H9 (cell line): ENCODE measurements around the gene ARPC1B. TPM values are rescaled to one million over a fixed set of nuclear protein-coding genes. Genes with fewer than 3 reads are reported as not detected.
A peak's percentile ranks its signal among the peaks of the same experiment; 100 is the strongest.

Experiments
- DNase-seq: peaks from one replicate; pipeline ENCODE4 v3.0.0-alpha.2; 2017
- H2AFZ ChIP-seq: one replicate; pipeline ENCODE4 v1.6.1; 2013; ENCODE audit warnings: mild to moderate bottlenecking, low read length, control low read depth, moderate library complexity
- H2AK5ac ChIP-seq: 2 replicates; pipeline ENCODE4 v1.6.1; 2013; ENCODE audit warnings: low read length, control low read depth, mixed read lengths; ENCODE audit not compliant: insufficient read length
- H2BK120ac ChIP-seq: one replicate; pipeline ENCODE4 v1.6.1; 2013; ENCODE audit warnings: low read depth, mild to moderate bottlenecking, low read length, control low read depth, inconsistent platforms; ENCODE audit not compliant: poor library complexity, severe bottlenecking
- H2BK12ac ChIP-seq: 2 replicates; pipeline ENCODE4 v1.6.1; 2013; ENCODE audit warnings: low read length, control low read depth, mixed read lengths, low read depth; ENCODE audit not compliant: insufficient read length
- H2BK15ac ChIP-seq: 2 replicates; pipeline ENCODE4 v1.6.1; 2013; ENCODE audit warnings: low read depth, low read length, control low read depth
- H2BK20ac ChIP-seq: one replicate; pipeline ENCODE4 v1.6.1; 2013; ENCODE audit warnings: low read depth, mild to moderate bottlenecking, low read length, control low read depth, inconsistent platforms; ENCODE audit not compliant: poor library complexity, severe bottlenecking
- H2BK5ac ChIP-seq: 2 replicates; pipeline ENCODE4 v1.6.1; 2013; ENCODE audit warnings: low read length, control low read depth, mixed read lengths; ENCODE audit not compliant: insufficient read length
- H3K14ac ChIP-seq: 2 replicates; pipeline ENCODE4 v1.6.1; 2013; ENCODE audit warnings: low read length, control low read depth; ENCODE audit not compliant: insufficient read depth
- H3K18ac ChIP-seq: 2 replicates; pipeline ENCODE4 v1.6.1; 2013; ENCODE audit warnings: low read depth, mild to moderate bottlenecking, mixed read lengths, low read length, control low read depth; ENCODE audit not compliant: insufficient read length
- H3K23ac ChIP-seq: 2 replicates; pipeline ENCODE4 v1.6.1; 2013; ENCODE audit warnings: low read length, control low read depth, mixed read lengths, low read depth; ENCODE audit not compliant: insufficient read length
- H3K23me2 ChIP-seq: 2 replicates; pipeline ENCODE4 v1.6.1; 2013; ENCODE audit warnings: low read depth, mild to moderate bottlenecking, mixed read lengths, low read length, control low read depth; ENCODE audit not compliant: insufficient read length, poor library complexity, severe bottlenecking
- H3K27ac ChIP-seq: 2 replicates; pipeline ENCODE4 v1.5.1; 2013; ENCODE audit warnings: low read length, control low read depth, mixed read lengths, low read depth; ENCODE audit not compliant: insufficient read length
- H3K27me3 ChIP-seq: 2 replicates; pipeline ENCODE4 v1.6.1; 2013; ENCODE audit warnings: low read length, control low read depth, inconsistent platforms; ENCODE audit not compliant: insufficient read depth
- H3K4ac ChIP-seq: 2 replicates; pipeline ENCODE4 v1.6.1; 2013; ENCODE audit warnings: low read depth, mild to moderate bottlenecking, control low read depth, inconsistent platforms, low read length, moderate library complexity
- H3K4me1 ChIP-seq: 2 replicates; pipeline ENCODE4 v1.6.1; 2013; ENCODE audit warnings: low read length, control low read depth, inconsistent platforms; ENCODE audit not compliant: insufficient read depth
- H3K4me2 ChIP-seq: 2 replicates; pipeline ENCODE4 v1.6.1; 2013; ENCODE audit warnings: low read length, control low read depth, mixed read lengths; ENCODE audit not compliant: insufficient read length, insufficient read depth
- H3K56ac ChIP-seq: 2 replicates; pipeline ENCODE4 v1.6.1; 2013; ENCODE audit warnings: low read depth, mild to moderate bottlenecking, mixed read lengths, low read length, control low read depth; ENCODE audit not compliant: insufficient read length
- H3K79me1 ChIP-seq: 2 replicates; pipeline ENCODE4 v1.6.1; 2013; ENCODE audit warnings: low read depth, mild to moderate bottlenecking, moderate library complexity, low read length, control low read depth, inconsistent platforms; ENCODE audit not compliant: insufficient read depth, poor library complexity, severe bottlenecking
- H3K79me2 ChIP-seq: 2 replicates; pipeline ENCODE4 v1.6.1; 2013; ENCODE audit warnings: low read length, control low read depth, inconsistent platforms; ENCODE audit not compliant: insufficient read depth
- H3K9ac ChIP-seq: 2 replicates; pipeline ENCODE4 v1.6.1; 2013; ENCODE audit warnings: low read length, control low read depth, mixed read lengths; ENCODE audit not compliant: insufficient read length; ENCODE audit errors: extremely low read depth
- H3K9me3 ChIP-seq: one replicate; pipeline ENCODE4 v1.6.1; 2013; ENCODE audit warnings: low read depth, low read length, inconsistent platforms; ENCODE audit not compliant: control insufficient read depth
- H3T11ph ChIP-seq: one replicate; pipeline ENCODE4 v1.6.1; 2013; ENCODE audit warnings: mild to moderate bottlenecking, low read length, control low read depth, inconsistent platforms
- H4K20me1 ChIP-seq: one replicate; pipeline ENCODE4 v1.6.1; 2013; ENCODE audit not compliant: control insufficient read depth, insufficient read length, insufficient read depth
- H4K5ac ChIP-seq: 2 replicates; pipeline ENCODE4 v1.6.1; 2013; ENCODE audit warnings: low read depth, mild to moderate bottlenecking, mixed read lengths, low read length, control low read depth; ENCODE audit not compliant: insufficient read length
- H4K8ac ChIP-seq: replicated peaks from 2 replicates; pipeline ENCODE4 v1.6.1; 2013; ENCODE audit warnings: low read length, control low read depth, mixed read lengths, low read depth; ENCODE audit not compliant: insufficient read length
- H4K91ac ChIP-seq: 2 replicates; pipeline ENCODE4 v1.6.1; 2013; ENCODE audit warnings: low read depth, mild to moderate bottlenecking, moderate library complexity, mixed read lengths, low read length, control low read depth; ENCODE audit not compliant: insufficient read length
- H3K27ac Mint-ChIP-seq, 3 experiments: 2 replicates in 2 of 3; 3 replicates in 1 of 3; pipeline ENCODE4 v1.8.0; 2020 to 2021; ENCODE audit warnings: mixed read lengths in 3 of 3, mild to moderate bottlenecking in 1 of 3, moderate library complexity in 1 of 3
- H3K27me3 Mint-ChIP-seq: 2 replicates; pipeline ENCODE4 v1.8.0; 2021; ENCODE audit warnings: low read depth, mild to moderate bottlenecking, moderate library complexity, mixed read lengths
- H3K36me3 Mint-ChIP-seq, 3 experiments: 2 replicates in 2 of 3; 3 replicates in 1 of 3; pipeline ENCODE4 v1.8.0; 2020 to 2021; ENCODE audit warnings: low read depth in 3 of 3, mixed read lengths in 3 of 3; ENCODE audit not compliant: insufficient read depth in 1 of 3
- H3K4me1 Mint-ChIP-seq, 2 experiments: 2 replicates each; pipeline ENCODE4 v1.8.0; 2020; ENCODE audit warnings: mixed read lengths in 2 of 2
- H3K4me3 Mint-ChIP-seq, 2 experiments: 2 replicates in 1 of 2; 3 replicates in 1 of 2; pipeline ENCODE4 v1.8.0; 2020 to 2021; ENCODE audit warnings: mild to moderate bottlenecking in 2 of 2, mixed read lengths in 2 of 2, moderate library complexity in 1 of 2
- H3K9me3 Mint-ChIP-seq, 2 experiments: 2 replicates in 1 of 2; 3 replicates in 1 of 2; pipeline ENCODE4 v1.8.0; 2020; ENCODE audit warnings: mild to moderate bottlenecking in 2 of 2, mixed read lengths in 2 of 2, moderate library complexity in 1 of 2
- CTCF ChIP-seq: fragments of 200-600 bp; sonication (generic); conservative IDR thresholded peaks from 3 replicates; pipeline ENCODE4 v1.8.0; 2021; ENCODE audit warnings: antibody characterized with exemption, mild to moderate bottlenecking
- WGBS: extraction: QIAGEN DNeasy Blood & Tissue Kit; methylation state at CpG from one replicate; pipeline ENCODE4 v1.1.7; 2013; ENCODE audit warnings: missing lambda C conversion rate, low lambda C conversion rate, mixed read lengths; ENCODE audit not compliant: insufficient read length; ENCODE audit errors: extremely low coverage; 5-methylcytosine and 5-hydroxymethylcytosine counted together
- total RNA-seq: library from RNA; stranded (reverse); gene quantifications from 2 replicates; pipeline ENCODE4 v1.2.1, GENCODE V29; 2021

The ARPC1B gene
- total RNA-seq, 1 experiment from 2014 or later, result 56.3 TPM

DNA sequence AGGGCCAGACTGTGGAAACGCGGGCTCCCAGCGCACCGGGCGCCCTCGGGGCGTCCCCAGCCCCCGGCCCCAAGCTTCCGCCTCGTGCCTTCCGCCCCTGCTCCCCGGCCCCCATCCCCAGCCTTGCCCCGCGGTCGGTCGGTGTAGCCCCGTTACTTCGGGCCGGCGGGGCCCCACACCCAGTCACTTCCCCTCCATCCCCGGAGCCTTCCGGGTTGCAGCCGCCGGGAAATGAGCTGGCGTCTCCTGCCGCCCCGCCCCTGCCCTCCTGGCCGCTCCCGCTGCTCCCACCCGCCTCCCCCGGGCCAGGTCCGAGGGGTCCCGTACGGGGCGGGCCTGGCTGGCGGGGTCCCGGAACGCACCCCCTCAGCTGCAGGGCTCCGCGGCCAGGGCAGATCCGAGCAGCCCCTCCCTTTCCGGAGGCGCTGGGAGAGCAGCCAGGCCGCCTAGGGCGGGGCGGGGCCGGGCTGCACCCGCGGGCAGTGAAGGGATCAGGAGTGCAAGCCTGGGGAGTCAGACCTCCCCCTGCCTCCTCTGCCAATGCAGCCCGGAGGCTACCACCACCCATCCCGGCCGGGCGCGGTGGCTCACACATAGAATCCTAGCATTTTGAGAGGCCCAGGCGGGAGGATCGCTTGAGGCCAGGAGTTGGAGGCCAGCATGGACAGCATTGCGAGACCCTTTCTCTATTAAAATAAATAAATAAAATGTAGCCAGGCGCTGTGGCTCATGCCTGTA, 709 bp downstream of the ARPC1B start:
- Mint-ChIP-seq H3K4me1 (peaks cover 9 to 11% of the 10 kb centered on the region in 2 experiments), H3K27ac (no peak overlapping the region), H3K27me3 (peaks cover 13% of the 10 kb centered on the region), H3K4me3 (peak overlapping the region; percentile 70 to 86), H3K36me3 (peaks cover 7 to 21% (median 10%) of the 10 kb centered on the region in 3 experiments; a peak in 6 of 7 replicates), H3K9me3 (no peaks in the 10 kb centered on the region)
- Histone ChIP-seq H3K23ac (no peak overlapping the region), H2BK12ac (no peak overlapping the region), H3K79me2 (no peaks in the 10 kb centered on the region), H3K27me3 (no peaks in the 10 kb centered on the region), H3K4ac (no peak overlapping the region), H2BK5ac (no peak overlapping the region), H3K4me1 (no peaks in the 10 kb centered on the region), H3K14ac (no peak overlapping the region), H2BK15ac (no peak overlapping the region), H2AFZ (no peak overlapping the region), H3T11ph (no peak overlapping the region), H4K91ac (no peak overlapping the region), H3K9ac (no peak overlapping the region), H3K56ac (no peak overlapping the region), H3K23me2 (no peaks in the 10 kb centered on the region), H3K27ac (no peak overlapping the region), H2BK20ac (no peak overlapping the region), H3K9me3 (no peaks in the 10 kb centered on the region), H4K20me1 (no peaks in the 10 kb centered on the region), H3K4me2 (no peak overlapping the region), H3K18ac (no peak overlapping the region), H3K79me1 (peaks cover 6% of the 10 kb centered on the region), H2AK5ac (no peak overlapping the region), H4K8ac (no peak overlapping the region), H4K5ac (no peak overlapping the region), H2BK120ac (no peak overlapping the region)
- WGBS, result no CpG with 5 or more reads among the region's 58 CpGs
- no peak for TF ChIP-seq CTCF
- peak; percentile 69 for DNase-seq
